Endothelial cell of umbilical vein (primary cell): Measurements from ENCODE around the gene DST. TPM values are rescaled to one million over a fixed set of nuclear protein-coding genes. Genes with fewer than 3 reads are reported as not detected.

Experiments used
- BruUV-seq: library from RNA; stranded (reverse); fragments of 400-500 nt; replicated peaks from 2 replicates; lab custom pipeline; 2021; lab: Mats Ljungman, UMichigan
- CTCF ChIA-PET: fragments of 300-600, 350-600 bp; sonication (Branson Sonifier 250); formaldehyde crosslinking; loops from one replicate; lab custom pipeline; 2021; ENCODE audit warnings: antibody characterized with exemption, inconsistent platforms; lab: Charles Lee
- POLR2A ChIA-PET: fragments of 300-600, 350-600 bp; sonication (Branson Sonifier 250); formaldehyde crosslinking; loops from one replicate; lab custom pipeline; 2021; ENCODE audit warnings: antibody characterized with exemption, inconsistent platforms; lab: Charles Lee
- DNase-seq: peaks from one replicate; pipeline ENCODE4 v3.0.0-alpha.2; 2011; ENCODE audit warnings: low read depth, low spot score
- FAIRE-seq: peaks from 2 replicates; lab custom pipeline; 2011; peaks lifted over from hg19 to GRCh38; lab: Jason Lieb, UNC
- H2AFZ ChIP-seq: 2 replicates; pipeline ENCODE4 v1.6.0; 2012; ENCODE audit warnings: low read depth, low read length, control low read depth, inconsistent platforms
- H3K27ac ChIP-seq: 2 replicates; pipeline ENCODE4 v1.5.1; 2011; ENCODE audit warnings: low read depth, mild to moderate bottlenecking, control low read depth, low read length, moderate library complexity; ENCODE audit not compliant: insufficient read depth
- H3K27me3 ChIP-seq, 2 experiments: 2 replicates each; pipeline versions ENCODE4 v1.6.0 to v1.6.1; 2011; ENCODE audit warnings: low read length in 2 of 2, mixed read lengths in 1 of 2; ENCODE audit not compliant: control insufficient read depth in 2 of 2, insufficient read depth in 2 of 2
- H3K36me3 ChIP-seq, 2 experiments: 2 replicates in 1 of 2; 3 replicates in 1 of 2; pipeline ENCODE4 v1.5.1; 2011; ENCODE audit warnings: low read length in 2 of 2, mild to moderate bottlenecking in 1 of 2, moderate library complexity in 1 of 2; ENCODE audit not compliant: control insufficient read depth in 2 of 2, insufficient read depth in 2 of 2; ENCODE audit errors: extremely low read depth in 1 of 2
- H3K4me1 ChIP-seq: 3 replicates; pipeline ENCODE4 v1.5.1; 2011; ENCODE audit warnings: mild to moderate bottlenecking, low read length; ENCODE audit not compliant: control insufficient read depth, insufficient read depth; ENCODE audit errors: extremely low read depth
- H3K4me2 ChIP-seq: 2 replicates; pipeline ENCODE4 v1.6.1; 2011; ENCODE audit warnings: low read length, control low read depth, mixed read lengths; ENCODE audit not compliant: insufficient read depth
- H3K4me3 ChIP-seq, 3 experiments: fragments of 200-600 bp in 1 of 3; sonication (generic), shearing (Covaris generic) in 1 of 3; replicated peaks in 1 of 3; 2 replicates each; pipeline ENCODE4 v1.5.1; 2011 to 2016; ENCODE audit warnings: control low read depth in 3 of 3, low read length in 3 of 3, mild to moderate bottlenecking in 2 of 3, inconsistent platforms in 1 of 3, low read depth in 1 of 3, moderate library complexity in 1 of 3; ENCODE audit not compliant: insufficient read depth in 1 of 3
- H3K79me2 ChIP-seq: 2 replicates; pipeline ENCODE4 v1.6.0; 2012; ENCODE audit warnings: low read length, inconsistent platforms; ENCODE audit not compliant: control insufficient read depth, insufficient read depth
- H3K9ac ChIP-seq: replicated peaks from 2 replicates; pipeline ENCODE3; 2011; ENCODE audit warnings: low read length, control low read depth; ENCODE audit not compliant: insufficient read depth; ENCODE audit errors: extremely low read depth
- H3K9me1 ChIP-seq: replicated peaks from 3 replicates; pipeline ENCODE4 v1.6.0; 2011; ENCODE audit warnings: mild to moderate bottlenecking, low read length; ENCODE audit not compliant: control insufficient read depth, insufficient read depth; ENCODE audit errors: extremely low read depth
- H3K9me3 ChIP-seq: replicated peaks from 2 replicates; pipeline ENCODE4 v1.5.1; 2012; ENCODE audit warnings: low read length, inconsistent platforms; ENCODE audit not compliant: control insufficient read depth, insufficient read depth
- H4K20me1 ChIP-seq: replicated peaks from 2 replicates; pipeline ENCODE3; 2011; ENCODE audit warnings: mild to moderate bottlenecking, low read length; ENCODE audit not compliant: control insufficient read depth, insufficient read depth; ENCODE audit errors: extremely low read depth
- EZH2 ChIP-seq: IDR thresholded peaks from 2 replicates; pipeline ENCODE4 v1.6.1; 2012; ENCODE audit warnings: borderline replicate concordance, low read depth, mild to moderate bottlenecking, moderate library complexity, low read length, inconsistent platforms; ENCODE audit not compliant: severe bottlenecking
- FOS ChIP-seq: IDR thresholded peaks from 2 replicates; pipeline ENCODE4 v1.6.1; 2011; ENCODE audit warnings: mild to moderate bottlenecking, low read length, moderate library complexity, borderline replicate concordance; ENCODE audit not compliant: insufficient read depth
- GATA2 ChIP-seq: IDR thresholded peaks from 2 replicates; pipeline ENCODE4 v1.7.0; 2011; ENCODE audit warnings: low read depth, mild to moderate bottlenecking, moderate library complexity, mixed read lengths, low read length; ENCODE audit not compliant: insufficient read length, insufficient read depth
- JUN ChIP-seq: IDR thresholded peaks from 2 replicates; pipeline ENCODE4 v1.6.1; 2011; ENCODE audit warnings: borderline replicate concordance, low read depth; ENCODE audit not compliant: insufficient read length, insufficient read depth
- MAX ChIP-seq: IDR thresholded peaks from 2 replicates; pipeline ENCODE4 v1.6.1; 2011; ENCODE audit not compliant: insufficient read depth, insufficient read length
- MYC ChIP-seq: IDR thresholded peaks from one replicate; pipeline ENCODE4 v1.6.1; 2011; ENCODE audit warnings: mild to moderate bottlenecking, low read depth, low read length
- POLR2A ChIP-seq: IDR thresholded peaks from 2 replicates; pipeline ENCODE4 v1.6.1; 2012; ENCODE audit warnings: low read depth, mild to moderate bottlenecking, control low read depth, low read length
- POLR2AphosphoS5 ChIP-seq: IDR thresholded peaks from 2 replicates; pipeline ENCODE4 v1.6.1; 2012; ENCODE audit warnings: low read depth, mild to moderate bottlenecking, control low read depth, low read length, moderate library complexity; ENCODE audit not compliant: insufficient read depth
- dilution Hi-C: fragments of 300-500 bp; cut with MboI; formaldehyde crosslinking; loops from one replicate; pipeline ENCODE4 v1.15.0; 2019; ENCODE audit warnings: low sequenced_read_pairs; ENCODE audit not compliant: extremely low pct_ligation_motif_present
- intact Hi-C: fragments of 100-400 bp; cut with micrococcal nuclease; formaldehyde crosslinking; loops from one replicate; pipeline ENCODE4 v1.10.0; 2022
- polyA plus RNA-seq, 4 experiments: library from polyadenylated mRNA; depleted of rRNA in 3 of 4; stranded (reverse) in 3 of 4; unstranded in 1 of 4; fragments of >200 nt; gene quantifications; 2 replicates each; pipeline versions ENCODE4 v1.2.1 to v1.2.3, GENCODE V29; 2011 to 2012; ENCODE audit warnings: missing spikeins in 1 of 4
- total RNA-seq: library from RNA; stranded (reverse); gene quantifications from 2 replicates; pipeline ENCODE4 v1.2.3, GENCODE V29; 2021
- TF ChIP-seq, protein P1 (sequence below), 2 donors: IDR thresholded peaks; 1 replicate in 1 of 2; 2 replicates in 1 of 2; pipeline ENCODE4 v1.5.1; 2011; ENCODE audit warnings: low read length in 2 of 2, mild to moderate bottlenecking in 2 of 2, moderate library complexity in 2 of 2, control low read depth in 1 of 2, inconsistent platforms in 1 of 2, low read depth in 1 of 2; ENCODE audit not compliant: insufficient read depth in 1 of 2; ENCODE audit errors: extremely low read depth in 1 of 2

Gene DST
- total and polyA plus RNA-seq, 2 donors (not counting 3 experiments of a cell fraction or from before 2014, with no cell fraction given): 62.3 to 253 TPM

- Histone ChIP-seq H3K27me3 (no peaks in the 10 kb centered on the region), H3K4me2 (no peak overlapping the region), H4K20me1 (no peaks in the 10 kb centered on the region), H3K36me3 (peaks cover 9 to 10% of the 10 kb centered on the region in 2 experiments), H3K27ac (no peak overlapping the region), H3K4me1 (peaks cover 29% of the 10 kb centered on the region), H3K9me1 (no peaks in the 10 kb centered on the region), H3K9me3 (no peaks in the 10 kb centered on the region), H3K79me2 (no peaks in the 10 kb centered on the region), H3K4me3 (no peak overlapping the region), H2AFZ (no peak overlapping the region), H3K9ac (no peak overlapping the region)
- TF ChIP-seq FOS: no peak
- no peak for TF ChIP-seq GATA2
- no peak for TF ChIP-seq MAX
- TF ChIP-seq MYC: no peak
- no peak for TF ChIP-seq JUN
- TF ChIP-seq, protein P1, sequence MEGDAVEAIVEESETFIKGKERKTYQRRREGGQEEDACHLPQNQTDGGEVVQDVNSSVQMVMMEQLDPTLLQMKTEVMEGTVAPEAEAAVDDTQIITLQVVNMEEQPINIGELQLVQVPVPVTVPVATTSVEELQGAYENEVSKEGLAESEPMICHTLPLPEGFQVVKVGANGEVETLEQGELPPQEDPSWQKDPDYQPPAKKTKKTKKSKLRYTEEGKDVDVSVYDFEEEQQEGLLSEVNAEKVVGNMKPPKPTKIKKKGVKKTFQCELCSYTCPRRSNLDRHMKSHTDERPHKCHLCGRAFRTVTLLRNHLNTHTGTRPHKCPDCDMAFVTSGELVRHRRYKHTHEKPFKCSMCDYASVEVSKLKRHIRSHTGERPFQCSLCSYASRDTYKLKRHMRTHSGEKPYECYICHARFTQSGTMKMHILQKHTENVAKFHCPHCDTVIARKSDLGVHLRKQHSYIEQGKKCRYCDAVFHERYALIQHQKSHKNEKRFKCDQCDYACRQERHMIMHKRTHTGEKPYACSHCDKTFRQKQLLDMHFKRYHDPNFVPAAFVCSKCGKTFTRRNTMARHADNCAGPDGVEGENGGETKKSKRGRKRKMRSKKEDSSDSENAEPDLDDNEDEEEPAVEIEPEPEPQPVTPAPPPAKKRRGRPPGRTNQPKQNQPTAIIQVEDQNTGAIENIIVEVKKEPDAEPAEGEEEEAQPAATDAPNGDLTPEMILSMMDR (IDR thresholded peaks at IDR 0.05; ENCODE audit: extremely low read depth in 1 of 2, insufficient read depth in 1 of 2, low read depth in 1 of 2, low read length in 2 of 2): no peak
- no peak for TF ChIP-seq POLR2AphosphoS5
- TF ChIP-seq POLR2A: no peak
- TF ChIP-seq EZH2: no peak
- ChIA-PET CTCF (interaction anchor here (0.8 to 1.7 kb wide), 2 partner anchors 53 to 103 kb away, joined by 3 to 7 read pairs; no protein-coding TSS in a partner anchor), POLR2A (no interaction called here)
- FAIRE-seq (no peak), DNase-seq (no peak)
- dilution Hi-C loops: no loop called here
- no TSS peak for BruUV-seq
- intact Hi-C loops: no loop called here
These were observed 153.1 kb downstream of the DST start for GRCh38 chr6:56489559-56489958.
